ENCODE results near the gene INPP5F.

- TF ChIP-seq GATA3 (IDR thresholded peaks at IDR 0.05; ENCODE audit: low read depth, low read length) (no peak), GATA2 (IDR thresholded peaks at IDR 0.05; ENCODE audit: low read depth, low read length) (no peak)
Observed at GRCh38 chr10:119780879-119781480, 55.1 kb downstream of the INPP5F start.
